GM13976 (cell line): ENCODE results near the gene LPA.
"Not testable (repeated sequence)": the region's sequence is repeated elsewhere in the genome, so short reads cannot be mapped to it uniquely, and the experiment has no call there.

Experiments used
- DNase-seq: peaks from one replicate; pipeline ENCODE4 v3.0.0; 2012; ENCODE audit warnings: low spot score
- CTCF ChIP-seq: IDR thresholded peaks from 2 replicates; pipeline ENCODE4 v1.5.1; 2012; ENCODE audit warnings: borderline replicate concordance, mild to moderate bottlenecking; ENCODE audit not compliant: insufficient read depth; ENCODE audit errors: extremely low read depth, missing control alignments, control extremely low read depth
- in situ Hi-C: fragments of 300-500 bp; cut with MboI; formaldehyde crosslinking; loops from one replicate; pipeline ENCODE4 v1.12.0; 2022; ENCODE audit warnings: low sequenced_read_pairs, mixed read lengths, inconsistent platforms; ENCODE audit not compliant: unreplicated experiment

Gene LPA

GRCh38 chr6:160544802-160545201 is 119.3 kb downstream of the LPA start:
- in situ Hi-C loops = no loop called here
- no peak for DNase-seq
- no peak for TF ChIP-seq CTCF

DNA sequence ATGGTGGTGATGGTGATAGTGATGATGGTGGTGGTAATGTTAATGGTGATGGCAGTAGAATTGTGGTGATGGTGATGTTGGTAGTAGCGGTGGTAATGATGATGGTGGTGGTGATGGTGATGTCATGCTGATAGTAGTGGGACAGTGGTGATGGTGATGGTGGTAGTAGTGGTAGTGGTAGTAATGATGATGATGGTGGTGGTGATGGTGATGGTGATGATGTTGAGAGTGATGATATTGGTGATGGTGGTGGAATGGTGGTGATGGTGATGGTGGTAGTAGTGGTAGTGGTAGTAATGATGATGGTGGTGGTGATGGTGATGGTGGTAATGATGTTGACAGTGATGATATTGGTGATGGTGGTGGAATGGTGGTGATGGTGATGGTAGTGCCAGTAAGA is 128.8 kb downstream of the LPA start:
- no peak for TF ChIP-seq CTCF
- in situ Hi-C loops = no loop called here
- no peak for DNase-seq

- peak; percentile 41 for DNase-seq
- peak; percentile 78 for TF ChIP-seq CTCF
- in situ Hi-C loops = no loop called here
Observed at GRCh38 chr6:160534050-160534696, 129.9 kb downstream of the LPA start.

DNA sequence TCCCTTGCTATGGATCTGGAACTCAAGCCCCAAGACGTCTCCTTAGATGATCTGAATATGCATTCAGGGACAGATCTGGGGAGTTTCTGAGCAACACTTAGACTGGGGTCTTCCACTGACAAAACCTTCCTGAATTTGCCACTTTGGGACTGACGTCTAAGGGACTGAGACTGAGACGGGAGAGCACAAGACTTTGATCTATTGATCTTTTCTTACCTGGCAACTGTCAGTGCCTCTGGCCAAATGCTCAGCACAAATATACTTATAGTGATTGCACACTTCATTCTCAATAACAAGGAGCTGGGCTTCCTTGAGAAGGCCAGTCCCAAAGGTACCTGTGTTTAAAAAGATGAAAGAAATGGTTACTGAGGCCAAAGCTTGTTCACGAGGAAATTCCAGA is 131.8 kb downstream of the LPA start:
- DNase-seq = no peak
- in situ Hi-C loops = no loop called here
- TF ChIP-seq CTCF = no peak

- no peak for TF ChIP-seq CTCF
- no peak for DNase-seq
- in situ Hi-C loops = no loop called here
Observed at GRCh38 chr6:160531826-160532225, 132.2 kb downstream of the LPA start.

- DNase-seq, in situ Hi-C loops: not testable (repeated sequence)
Observed at GRCh38 chr6:160529524-160529923, 134.6 kb downstream of the LPA start.

GRCh38 chr6:160523223-160523622 is 140.9 kb downstream of the LPA start:
- no peak for DNase-seq
- no peak for TF ChIP-seq CTCF
- in situ Hi-C loops = no loop called here
